ENCODE data around the gene CAPN11. TPM values are rescaled to one million over a fixed set of nuclear protein-coding genes. Genes with fewer than 3 reads are reported as not detected.

The CAPN11 gene
- total RNA-seq, 1 experiment from 2014 or later, result not detected

DNA sequence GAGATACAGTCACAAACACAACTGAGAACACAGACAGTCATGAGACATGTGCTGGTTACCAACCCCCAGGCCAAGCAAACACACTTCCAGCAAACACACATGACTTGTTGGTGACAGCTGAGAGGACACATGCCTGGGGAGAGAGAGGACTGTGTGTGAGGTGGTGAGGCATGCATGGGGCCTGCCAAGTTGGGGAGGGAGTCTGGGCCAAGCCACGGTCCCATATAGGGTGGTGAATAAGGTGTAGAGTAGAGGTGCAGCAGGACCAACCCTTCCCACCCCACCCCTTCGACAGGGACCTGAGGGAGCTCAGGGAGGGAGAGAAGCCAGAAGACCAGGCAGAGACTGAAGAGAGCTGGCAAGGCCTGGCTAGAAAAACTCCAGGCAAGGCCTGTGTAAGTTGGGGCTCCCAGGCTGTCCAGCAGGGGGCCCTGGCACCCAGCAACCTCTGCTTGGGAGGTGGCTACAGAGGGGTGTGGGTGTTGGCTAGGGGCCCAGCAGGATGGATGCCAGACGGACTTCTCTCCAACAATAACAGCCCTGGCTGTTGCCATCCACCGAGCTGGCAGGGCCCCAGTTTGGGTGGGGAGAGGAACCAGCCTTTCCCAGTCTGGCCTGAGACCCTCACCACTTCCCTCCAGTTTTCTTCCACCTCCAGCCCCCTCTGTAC is 62.8 kb downstream of the CAPN11 start (continued):
- TF ChIP-seq TCF7L2 (IDR thresholded peaks at IDR 0.05; ENCODE audit: borderline replicate concordance, extremely low read depth, insufficient read depth, insufficient read length) (no peak), RAD21 (IDR thresholded peaks at IDR 0.05; ENCODE audit: low read depth) (no peak), SIN3A (IDR thresholded peaks at IDR 0.05; ENCODE audit: low read depth) (no peak), EGR1 (IDR thresholded peaks at IDR 0.05; ENCODE audit: low read depth) (no peak), SRF (IDR thresholded peaks at IDR 0.05; ENCODE audit: low read depth) (no peak), POLR2AphosphoS5 (IDR thresholded peaks at IDR 0.05; ENCODE audit: low read depth, low read length) (peak; percentile 46; the same call in 1 of the 2 replicates), CBX3 (IDR thresholded peaks at IDR 0.05; ENCODE audit: low read depth) (no peak), ZNF274 (IDR thresholded peaks at IDR 0.05; ENCODE audit: low read depth, low read length) (no peak)
- TF ChIP-seq, protein P1, sequence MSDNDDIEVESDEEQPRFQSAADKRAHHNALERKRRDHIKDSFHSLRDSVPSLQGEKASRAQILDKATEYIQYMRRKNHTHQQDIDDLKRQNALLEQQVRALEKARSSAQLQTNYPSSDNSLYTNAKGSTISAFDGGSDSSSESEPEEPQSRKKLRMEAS (IDR thresholded peaks at IDR 0.05), result no peak
- TF ChIP-seq, protein P2, sequence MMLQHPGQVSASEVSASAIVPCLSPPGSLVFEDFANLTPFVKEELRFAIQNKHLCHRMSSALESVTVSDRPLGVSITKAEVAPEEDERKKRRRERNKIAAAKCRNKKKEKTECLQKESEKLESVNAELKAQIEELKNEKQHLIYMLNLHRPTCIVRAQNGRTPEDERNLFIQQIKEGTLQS (IDR thresholded peaks at IDR 0.05), result no peak
- TF ChIP-seq, protein P3, sequence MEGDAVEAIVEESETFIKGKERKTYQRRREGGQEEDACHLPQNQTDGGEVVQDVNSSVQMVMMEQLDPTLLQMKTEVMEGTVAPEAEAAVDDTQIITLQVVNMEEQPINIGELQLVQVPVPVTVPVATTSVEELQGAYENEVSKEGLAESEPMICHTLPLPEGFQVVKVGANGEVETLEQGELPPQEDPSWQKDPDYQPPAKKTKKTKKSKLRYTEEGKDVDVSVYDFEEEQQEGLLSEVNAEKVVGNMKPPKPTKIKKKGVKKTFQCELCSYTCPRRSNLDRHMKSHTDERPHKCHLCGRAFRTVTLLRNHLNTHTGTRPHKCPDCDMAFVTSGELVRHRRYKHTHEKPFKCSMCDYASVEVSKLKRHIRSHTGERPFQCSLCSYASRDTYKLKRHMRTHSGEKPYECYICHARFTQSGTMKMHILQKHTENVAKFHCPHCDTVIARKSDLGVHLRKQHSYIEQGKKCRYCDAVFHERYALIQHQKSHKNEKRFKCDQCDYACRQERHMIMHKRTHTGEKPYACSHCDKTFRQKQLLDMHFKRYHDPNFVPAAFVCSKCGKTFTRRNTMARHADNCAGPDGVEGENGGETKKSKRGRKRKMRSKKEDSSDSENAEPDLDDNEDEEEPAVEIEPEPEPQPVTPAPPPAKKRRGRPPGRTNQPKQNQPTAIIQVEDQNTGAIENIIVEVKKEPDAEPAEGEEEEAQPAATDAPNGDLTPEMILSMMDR (IDR thresholded peaks at IDR 0.05 in 2 of 3, conservative IDR thresholded peaks at IDR 0.05 in 1 of 3; ENCODE audit: borderline replicate concordance in 1 of 3, insufficient read depth in 1 of 3, low read depth in 2 of 3, low read length in 2 of 3), result peak in 2 of 3 experiments; percentile 68 to 83; a peak in 4 of 6 replicates

DNA sequence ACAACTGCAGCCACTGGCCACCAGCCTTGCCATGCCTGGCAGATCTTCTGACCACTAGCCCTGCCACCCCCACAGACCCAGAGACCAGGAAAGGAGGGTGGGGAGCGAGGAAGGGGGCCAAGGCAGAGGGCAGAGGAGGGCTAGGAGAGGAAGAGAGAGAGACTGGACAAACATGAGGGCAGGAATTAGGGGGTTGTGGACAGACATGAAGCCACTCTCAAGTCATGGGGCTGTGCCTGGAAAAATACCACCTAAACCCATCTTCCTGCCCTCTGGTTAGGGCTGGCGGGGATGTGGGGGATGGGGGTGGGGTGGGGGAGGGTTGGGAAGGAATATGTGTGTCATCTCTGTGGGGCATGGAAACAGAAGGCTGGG is 63.3 kb downstream of the CAPN11 start:
- intact Hi-C loops (cut with micrococcal nuclease), result no loop called here
- no peak for DNase-seq (ENCODE audit: low read depth, low spot score)
- Histone ChIP-seq H3K27me3 (ENCODE audit: insufficient read depth, low read length) (no peaks in the 10 kb centered on the region), H3K4me1 (ENCODE audit: control insufficient read depth in 1 of 2, insufficient read depth in 2 of 2, low read length in 2 of 2) (peaks cover 45 to 73% of the 10 kb centered on the region in 2 experiments), H2AFZ (ENCODE audit: low read depth, low read length, poor library complexity, severe bottlenecking) (no peak overlapping the region), H3K9me3 (ENCODE audit: control insufficient read depth in 1 of 2, insufficient read depth in 1 of 2, low read depth in 1 of 2, low read length in 2 of 2) (no peaks in the 10 kb centered on the region), H3K4me2 (ENCODE audit: low read length) (peak overlapping the region; percentile 59), H3K36me3 (ENCODE audit: control insufficient read depth in 1 of 2, insufficient read depth in 2 of 2, low read length in 2 of 2) (peaks cover 0 to 5% of the 10 kb centered on the region in 2 experiments; a peak in 1 of 4 replicates), H3K27ac (ENCODE audit: low read depth, low read length) (peak overlapping the region; percentile 5; the same call in 1 of the 2 replicates), H3K9ac (ENCODE audit: low read length) (peak overlapping the region; percentile 41), H3K4me3 (replicated peaks in 1 of 2; ENCODE audit: low read depth in 1 of 2, low read length in 2 of 2) (no peak overlapping the region; a peak in 1 of 4 replicates), H3K9me2 (ENCODE audit: insufficient read depth) (no peaks in the 10 kb centered on the region), H4K20me1 (ENCODE audit: insufficient read depth) (peaks cover 4% of the 10 kb centered on the region; the same call in 1 of the 2 replicates), H3K79me2 (ENCODE audit: insufficient read depth, low read length) (peaks cover 34% of the 10 kb centered on the region)
- no peak for ATAC-seq
- BruUV-seq (replicated peaks), result no TSS peak
- ChIA-PET CTCF (interaction anchor here (0.6 to 3.7 kb wide), 10 partner anchors 8 to 49 kb away, joined by 3 to 22 read pairs (median 6); partner anchors contain the start of gene HSP90AB1), POLR2A (interaction anchor here (4.5 kb wide), 1 partner anchor 25 kb away, joined by 22 read pairs; the partner anchor contains the start of gene HSP90AB1), RAD21 (ENCODE audit: low non-redundant PET in 1 of 2, low total read pairs in 2 of 2, uncharacterized antibody in 2 of 2, unreplicated experiment in 2 of 2) (no interaction called here)
- TF ChIP-seq POLR2AphosphoS5 (IDR thresholded peaks at IDR 0.05; ENCODE audit: low read depth, low read length), result no peak
- no peak for TF ChIP-seq RAD21 (IDR thresholded peaks at IDR 0.05; ENCODE audit: low read depth)
- TF ChIP-seq, protein P4, sequence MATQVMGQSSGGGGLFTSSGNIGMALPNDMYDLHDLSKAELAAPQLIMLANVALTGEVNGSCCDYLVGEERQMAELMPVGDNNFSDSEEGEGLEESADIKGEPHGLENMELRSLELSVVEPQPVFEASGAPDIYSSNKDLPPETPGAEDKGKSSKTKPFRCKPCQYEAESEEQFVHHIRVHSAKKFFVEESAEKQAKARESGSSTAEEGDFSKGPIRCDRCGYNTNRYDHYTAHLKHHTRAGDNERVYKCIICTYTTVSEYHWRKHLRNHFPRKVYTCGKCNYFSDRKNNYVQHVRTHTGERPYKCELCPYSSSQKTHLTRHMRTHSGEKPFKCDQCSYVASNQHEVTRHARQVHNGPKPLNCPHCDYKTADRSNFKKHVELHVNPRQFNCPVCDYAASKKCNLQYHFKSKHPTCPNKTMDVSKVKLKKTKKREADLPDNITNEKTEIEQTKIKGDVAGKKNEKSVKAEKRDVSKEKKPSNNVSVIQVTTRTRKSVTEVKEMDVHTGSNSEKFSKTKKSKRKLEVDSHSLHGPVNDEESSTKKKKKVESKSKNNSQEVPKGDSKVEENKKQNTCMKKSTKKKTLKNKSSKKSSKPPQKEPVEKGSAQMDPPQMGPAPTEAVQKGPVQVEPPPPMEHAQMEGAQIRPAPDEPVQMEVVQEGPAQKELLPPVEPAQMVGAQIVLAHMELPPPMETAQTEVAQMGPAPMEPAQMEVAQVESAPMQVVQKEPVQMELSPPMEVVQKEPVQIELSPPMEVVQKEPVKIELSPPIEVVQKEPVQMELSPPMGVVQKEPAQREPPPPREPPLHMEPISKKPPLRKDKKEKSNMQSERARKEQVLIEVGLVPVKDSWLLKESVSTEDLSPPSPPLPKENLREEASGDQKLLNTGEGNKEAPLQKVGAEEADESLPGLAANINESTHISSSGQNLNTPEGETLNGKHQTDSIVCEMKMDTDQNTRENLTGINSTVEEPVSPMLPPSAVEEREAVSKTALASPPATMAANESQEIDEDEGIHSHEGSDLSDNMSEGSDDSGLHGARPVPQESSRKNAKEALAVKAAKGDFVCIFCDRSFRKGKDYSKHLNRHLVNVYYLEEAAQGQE (IDR thresholded peaks at IDR 0.05; ENCODE audit: low read depth), result no peak
- TF ChIP-seq, protein P1 (IDR thresholded peaks at IDR 0.05), result no peak
- no peak for TF ChIP-seq FOSL1 (IDR thresholded peaks at IDR 0.05; ENCODE audit: low read depth)
- TF ChIP-seq YY1 (IDR thresholded peaks at IDR 0.05; ENCODE audit: extremely low read depth, insufficient replicate concordance, low read depth, low read length), result no peak
- no peak for TF ChIP-seq SRF (IDR thresholded peaks at IDR 0.05; ENCODE audit: low read depth)
- TF ChIP-seq POLR2A (IDR thresholded peaks at IDR 0.05; ENCODE audit: borderline replicate concordance, extremely low read depth, insufficient read depth, insufficient read length), result no peak

Measured in HCT116 (cell line).